Panc1 (cell line): ENCODE data around the gene CASP5. TPM values are rescaled to one million over a fixed set of nuclear protein-coding genes. Genes with fewer than 3 reads are reported as not detected.

Source experiments
- ATAC-seq: fragments of 200-7000 bp; cut with Tn5 transposase; 2 replicates; pipeline ENCODE4 v1.9.1; 2020; ENCODE audit warnings: mild to moderate bottlenecking, moderate library complexity
- BruUV-seq: library from RNA; stranded (reverse); fragments of 400-500 nt; replicated peaks from 2 replicates; lab custom pipeline; 2021; lab: Mats Ljungman, UMichigan
- CTCF ChIA-PET: fragments of 300-600 bp; sonication (Branson Sonifier 250); formaldehyde crosslinking; loops from one replicate; lab custom pipeline; 2022; ENCODE audit warnings: antibody characterized with exemption; lab: Charles Lee
- POLR2A ChIA-PET: fragments of 300-600 bp; sonication (Branson Sonifier 250); formaldehyde crosslinking; loops from one replicate; lab custom pipeline; 2022; ENCODE audit warnings: antibody characterized with exemption; lab: Charles Lee
- DNase-seq: peaks from one replicate; pipeline ENCODE4 v3.0.0-alpha.2; 2010; ENCODE audit warnings: low read depth, low spot score
- H3K27ac ChIP-seq: 2 replicates; pipeline ENCODE4 v1.5.1; 2011; ENCODE audit warnings: mild to moderate bottlenecking, low read length, inconsistent platforms
- H3K27me3 ChIP-seq: fragments of 200-500 bp; sonication (Bioruptor generic); 2 replicates; pipeline ENCODE4 v1.6.0; 2014; ENCODE audit warnings: low read length, inconsistent platforms; ENCODE audit not compliant: control insufficient read depth, insufficient read depth
- H3K36me3 ChIP-seq: fragments of 200-500 bp; sonication (Bioruptor generic); 2 replicates; pipeline ENCODE4 v1.5.1; 2014; ENCODE audit warnings: inconsistent platforms, mild to moderate bottlenecking, low read length, moderate library complexity; ENCODE audit not compliant: control insufficient read depth, insufficient read depth
- H3K4me1 ChIP-seq: 2 replicates; pipeline ENCODE4 v1.5.1; 2011; ENCODE audit warnings: inconsistent platforms, mild to moderate bottlenecking, low read length, moderate library complexity; ENCODE audit not compliant: control insufficient read depth, insufficient read depth
- H3K4me3 ChIP-seq, 2 experiments: 2 replicates each; pipeline ENCODE4 v1.5.1; 2011 to 2012; ENCODE audit warnings: low read depth in 2 of 2, low read length in 2 of 2, mild to moderate bottlenecking in 2 of 2, inconsistent platforms in 1 of 2, moderate library complexity in 1 of 2
- H3K9me3 ChIP-seq: fragments of 200-500 bp; sonication (Bioruptor generic); 2 replicates; pipeline ENCODE4 v1.5.1; 2014; ENCODE audit warnings: low read depth, mild to moderate bottlenecking, inconsistent platforms, low read length, moderate library complexity; ENCODE audit not compliant: control insufficient read depth, insufficient read depth
- POLR2AphosphoS5 ChIP-seq: IDR thresholded peaks from 2 replicates; pipeline ENCODE4 v1.6.1; 2012; ENCODE audit warnings: mild to moderate bottlenecking, low read depth, low read length, moderate library complexity
- SIN3A ChIP-seq: IDR thresholded peaks from 2 replicates; pipeline ENCODE4 v1.6.1; 2012; ENCODE audit warnings: low read depth, mild to moderate bottlenecking, low read length, moderate library complexity, borderline replicate concordance; ENCODE audit not compliant: insufficient read depth
- TCF7L2 ChIP-seq: IDR thresholded peaks from 2 replicates; pipeline ENCODE4 v1.6.1; 2011; ENCODE audit warnings: mild to moderate bottlenecking, low read depth, low read length, inconsistent platforms
- in situ Hi-C: cut with HindIII; loops from 2 replicates; pipeline ENCODE4 v1.10.0; 2016; ENCODE audit warnings: low sequenced_read_pairs, low pct_unique_long_range_greater_than_20kb
- intact Hi-C: fragments of 100-400 bp; cut with micrococcal nuclease; formaldehyde crosslinking; loops from one replicate; pipeline ENCODE4 v1.10.0; 2022; ENCODE audit not compliant: unreplicated experiment
- total RNA-seq: library from RNA; stranded (reverse); gene quantifications from one replicate; pipeline ENCODE4 v1.2.1, GENCODE V29; 2021; ENCODE audit not compliant: unreplicated experiment
- TF ChIP-seq, protein P1 (sequence below): fragments of 450-650 bp; IDR thresholded peaks from 2 replicates; pipeline ENCODE4 v1.5.1; 2017; ENCODE audit warnings: mild to moderate bottlenecking
- TF ChIP-seq, protein P2 (sequence below), 2 experiments: IDR thresholded peaks; 2 replicates each; pipeline ENCODE4 v1.6.1; 2011 to 2012; ENCODE audit warnings: low read depth in 2 of 2, control low read depth in 1 of 2, low read length in 1 of 2, mild to moderate bottlenecking in 1 of 2, moderate library complexity in 1 of 2; ENCODE audit not compliant: insufficient read depth in 1 of 2

The CASP5 gene
- total RNA-seq, 1 experiment from 2014 or later, result not detected

DNA sequence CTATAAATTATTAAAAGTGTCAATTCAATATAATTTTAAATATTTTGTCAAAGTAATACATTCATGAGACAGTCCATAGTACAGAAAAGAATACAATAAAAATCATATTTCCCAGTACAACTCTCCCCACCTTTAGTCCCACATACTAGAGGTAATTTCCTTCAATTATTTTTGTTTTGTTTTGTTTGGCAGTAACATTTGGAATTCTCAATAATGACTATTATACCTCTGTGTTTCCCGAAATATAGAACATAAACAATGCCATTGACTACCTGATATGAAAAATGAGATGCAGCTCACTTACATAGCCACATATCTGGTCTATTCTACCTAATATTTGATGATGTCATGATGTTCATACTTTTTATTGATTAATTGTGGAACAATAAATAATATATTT, 30.2 kb downstream of the CASP5 start:
- DNase-seq (no peak), ATAC-seq (no peak)
- H3K4me1 ChIP-seq, result no peaks in the 10 kb centered on the region
- no peak overlapping the region for H3K27ac ChIP-seq
- ChIA-PET CTCF (no interaction called here), POLR2A (no interaction called here)
- H3K27me3 ChIP-seq, result no peaks in the 10 kb centered on the region; the same call in 1 of the 2 replicates
- TF ChIP-seq, protein P1, sequence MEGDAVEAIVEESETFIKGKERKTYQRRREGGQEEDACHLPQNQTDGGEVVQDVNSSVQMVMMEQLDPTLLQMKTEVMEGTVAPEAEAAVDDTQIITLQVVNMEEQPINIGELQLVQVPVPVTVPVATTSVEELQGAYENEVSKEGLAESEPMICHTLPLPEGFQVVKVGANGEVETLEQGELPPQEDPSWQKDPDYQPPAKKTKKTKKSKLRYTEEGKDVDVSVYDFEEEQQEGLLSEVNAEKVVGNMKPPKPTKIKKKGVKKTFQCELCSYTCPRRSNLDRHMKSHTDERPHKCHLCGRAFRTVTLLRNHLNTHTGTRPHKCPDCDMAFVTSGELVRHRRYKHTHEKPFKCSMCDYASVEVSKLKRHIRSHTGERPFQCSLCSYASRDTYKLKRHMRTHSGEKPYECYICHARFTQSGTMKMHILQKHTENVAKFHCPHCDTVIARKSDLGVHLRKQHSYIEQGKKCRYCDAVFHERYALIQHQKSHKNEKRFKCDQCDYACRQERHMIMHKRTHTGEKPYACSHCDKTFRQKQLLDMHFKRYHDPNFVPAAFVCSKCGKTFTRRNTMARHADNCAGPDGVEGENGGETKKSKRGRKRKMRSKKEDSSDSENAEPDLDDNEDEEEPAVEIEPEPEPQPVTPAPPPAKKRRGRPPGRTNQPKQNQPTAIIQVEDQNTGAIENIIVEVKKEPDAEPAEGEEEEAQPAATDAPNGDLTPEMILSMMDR, result no peak
- TF ChIP-seq TCF7L2 (no peak), POLR2AphosphoS5 (no peak), SIN3A (no peak)
- TF ChIP-seq, protein P2, sequence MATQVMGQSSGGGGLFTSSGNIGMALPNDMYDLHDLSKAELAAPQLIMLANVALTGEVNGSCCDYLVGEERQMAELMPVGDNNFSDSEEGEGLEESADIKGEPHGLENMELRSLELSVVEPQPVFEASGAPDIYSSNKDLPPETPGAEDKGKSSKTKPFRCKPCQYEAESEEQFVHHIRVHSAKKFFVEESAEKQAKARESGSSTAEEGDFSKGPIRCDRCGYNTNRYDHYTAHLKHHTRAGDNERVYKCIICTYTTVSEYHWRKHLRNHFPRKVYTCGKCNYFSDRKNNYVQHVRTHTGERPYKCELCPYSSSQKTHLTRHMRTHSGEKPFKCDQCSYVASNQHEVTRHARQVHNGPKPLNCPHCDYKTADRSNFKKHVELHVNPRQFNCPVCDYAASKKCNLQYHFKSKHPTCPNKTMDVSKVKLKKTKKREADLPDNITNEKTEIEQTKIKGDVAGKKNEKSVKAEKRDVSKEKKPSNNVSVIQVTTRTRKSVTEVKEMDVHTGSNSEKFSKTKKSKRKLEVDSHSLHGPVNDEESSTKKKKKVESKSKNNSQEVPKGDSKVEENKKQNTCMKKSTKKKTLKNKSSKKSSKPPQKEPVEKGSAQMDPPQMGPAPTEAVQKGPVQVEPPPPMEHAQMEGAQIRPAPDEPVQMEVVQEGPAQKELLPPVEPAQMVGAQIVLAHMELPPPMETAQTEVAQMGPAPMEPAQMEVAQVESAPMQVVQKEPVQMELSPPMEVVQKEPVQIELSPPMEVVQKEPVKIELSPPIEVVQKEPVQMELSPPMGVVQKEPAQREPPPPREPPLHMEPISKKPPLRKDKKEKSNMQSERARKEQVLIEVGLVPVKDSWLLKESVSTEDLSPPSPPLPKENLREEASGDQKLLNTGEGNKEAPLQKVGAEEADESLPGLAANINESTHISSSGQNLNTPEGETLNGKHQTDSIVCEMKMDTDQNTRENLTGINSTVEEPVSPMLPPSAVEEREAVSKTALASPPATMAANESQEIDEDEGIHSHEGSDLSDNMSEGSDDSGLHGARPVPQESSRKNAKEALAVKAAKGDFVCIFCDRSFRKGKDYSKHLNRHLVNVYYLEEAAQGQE (IDR thresholded peaks at IDR 0.05; ENCODE audit: insufficient read depth in 1 of 2, low read depth in 2 of 2, low read length in 1 of 2), result no peak
- H3K9me3 ChIP-seq, result no peaks in the 10 kb centered on the region
- no peaks in the 10 kb centered on the region for H3K36me3 ChIP-seq
- in situ Hi-C loops (no loop called here), intact Hi-C loops (no loop called here)
- no TSS peak for BruUV-seq
- H3K4me3 ChIP-seq, result no peak overlapping the region

DNA sequence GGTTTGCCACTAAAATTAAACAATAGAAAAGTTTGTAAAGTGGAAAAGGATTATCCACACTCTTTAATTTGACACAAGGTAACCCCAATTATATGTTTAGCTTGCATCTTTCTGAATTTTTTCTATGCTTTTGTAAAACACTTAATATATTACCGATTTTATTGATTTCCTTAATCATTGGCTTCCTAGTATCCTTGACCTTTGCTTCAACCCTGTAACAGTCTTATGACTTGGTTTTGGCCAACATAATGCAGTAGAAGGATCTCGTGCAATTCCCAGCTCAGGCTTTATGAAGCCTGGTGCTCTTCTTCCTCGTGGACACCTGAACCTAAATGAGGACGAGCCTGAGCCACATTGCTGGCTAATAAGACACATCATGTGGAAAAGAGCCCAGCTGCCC, 31.0 kb downstream of the CASP5 start:
- no peak overlapping the region for H3K4me3 ChIP-seq

More for the DNA sequence above, 31.0 kb downstream of the CASP5 start:
- ChIA-PET POLR2A (no interaction called here), CTCF (no interaction called here)
- BruUV-seq, result no TSS peak
- H3K36me3 ChIP-seq, result no peaks in the 10 kb centered on the region
- intact Hi-C loops, result no loop called here
- in situ Hi-C loops, result no loop called here
- DNase-seq, result no peak
- H3K27me3 ChIP-seq, result no peaks in the 10 kb centered on the region
- no peak overlapping the region for H3K27ac ChIP-seq
- no peaks in the 10 kb centered on the region for H3K9me3 ChIP-seq
- no peak for ATAC-seq
- TF ChIP-seq POLR2AphosphoS5 (no peak), SIN3A (no peak), TCF7L2 (no peak)
- TF ChIP-seq, protein P2 (IDR thresholded peaks at IDR 0.05; ENCODE audit: insufficient read depth in 1 of 2, low read depth in 2 of 2, low read length in 1 of 2), result no peak
- TF ChIP-seq, protein P1, result no peak
- no peaks in the 10 kb centered on the region for H3K4me1 ChIP-seq
